Measurements from ENCODE around the gene NT5DC4. TPM values are rescaled to one million over a fixed set of nuclear protein-coding genes. Genes with fewer than 3 reads are reported as not detected.
A peak's percentile ranks its signal among the peaks of the same experiment; 100 is the strongest.

The NT5DC4 gene
- total and polyA plus RNA-seq, 2 of the 8 experiments (the other 6 are each of a cell fraction or from before 2014, with no cell fraction given): not detected

GRCh38 chr2:112693596-112693995 lies 27.2 kb upstream of the NT5DC4 start:
- CTCF ChIA-PET (ENCODE audit: partially characterized antibody): interaction anchor here (1.4 to 2.8 kb wide), 3 partner anchors 9 to 33 kb away, joined by 4 to 8 read pairs (median 5); no protein-coding TSS in a partner anchor
- Histone ChIP-seq H2BK5ac (ENCODE audit: low read depth, low read length) (no peak overlapping the region), H4K8ac (ENCODE audit: extremely low read depth, insufficient read depth, low read length) (peak overlapping the region; percentile 68; the same call in 1 of the 2 replicates), H3K9ac (replicated peaks in 1 of 4; ENCODE audit: extremely low read depth in 1 of 4, low read depth in 3 of 4, low read length in 3 of 4) (no peak overlapping the region), H2AK5ac (ENCODE audit: low read depth, low read length) (no peak overlapping the region), H4K5ac (ENCODE audit: insufficient read length, low read depth, low read length) (no peak overlapping the region), H3K4me3 (ENCODE audit: extremely low read depth in 1 of 4, insufficient read depth in 2 of 4, low read depth in 3 of 4, low read length in 4 of 4) (no peak overlapping the region), H3K9me3 (ENCODE audit: insufficient read depth in 2 of 2, low read depth in 1 of 2, low read length in 1 of 2) (no peaks in the 10 kb centered on the region), H2BK120ac (replicated peaks; ENCODE audit: low read depth, low read length) (no peak overlapping the region), H3K4me1 (replicated peaks in 1 of 4; ENCODE audit: control insufficient read depth in 3 of 4, insufficient read depth in 4 of 4, low read length in 3 of 4) (peaks cover 0 to 6% (median 3%) of the 10 kb centered on the region in 4 experiments; a peak in 4 of 7 replicates), H4K91ac (replicated peaks; ENCODE audit: insufficient read length, low read length) (no peak overlapping the region), H3K27me3 (replicated peaks in 1 of 4; ENCODE audit: control insufficient read depth in 3 of 4, extremely low read depth in 1 of 4, insufficient read depth in 3 of 4, low read length in 3 of 4) (no peaks in the 10 kb centered on the region), H3K79me1 (ENCODE audit: low read depth, low read length) (no peaks in the 10 kb centered on the region), H3K18ac (ENCODE audit: extremely low read depth, low read length) (no peak overlapping the region), H3K36me3 (ENCODE audit: control insufficient read depth in 2 of 4, insufficient read depth in 4 of 4, low read length in 3 of 4) (no peaks in the 10 kb centered on the region), H2BK15ac (ENCODE audit: low read length) (no peak overlapping the region), H3K4ac (replicated peaks; ENCODE audit: insufficient read length, low read depth, low read length) (no peak overlapping the region), H3K79me2 (ENCODE audit: control insufficient read depth in 1 of 2, insufficient read depth in 2 of 2, low read length in 2 of 2) (no peaks in the 10 kb centered on the region), H4K20me1 (replicated peaks in 1 of 2; ENCODE audit: control insufficient read depth in 1 of 2, insufficient read depth in 2 of 2, low read length in 2 of 2) (no peaks in the 10 kb centered on the region), H3K23me2 (ENCODE audit: low read depth, low read length) (no peaks in the 10 kb centered on the region), H3K56ac (replicated peaks; ENCODE audit: insufficient read length, low read depth, low read length) (no peak overlapping the region), H3K4me2 (ENCODE audit: insufficient read depth in 1 of 2, low read depth in 2 of 2, low read length in 2 of 2) (no peak overlapping the region), H3K27ac (ENCODE audit: low read depth, low read length) (no peak overlapping the region), H3K23ac (ENCODE audit: insufficient read length) (no peak overlapping the region), H2BK12ac (ENCODE audit: low read depth, low read length) (no peak overlapping the region), H2BK20ac (ENCODE audit: low read length) (no peak overlapping the region), H2AFZ (ENCODE audit: low read length) (no peak overlapping the region), H3K14ac (ENCODE audit: insufficient read length) (no peak overlapping the region)
- WGBS, 2 experiments (ENCODE audit: extremely low coverage in 1 of 2, insufficient coverage in 1 of 2, insufficient read length in 1 of 2, insufficient replicate concordance in 2 of 2, low coverage in 1 of 2, low lambda C conversion rate in 2 of 2, missing lambda C conversion rate in 1 of 2): 86% methylated on average over 9 of the region's 9 CpGs; no CpG with 5 or more reads in 1 of the 2 experiments
- DNase-seq (ENCODE audit: low read depth in 1 of 2, low spot score in 2 of 2) (peak in 1 of 2 experiments; percentile 24), FAIRE-seq (no peak)
- POLR2A ChIA-PET (ENCODE audit: partially characterized antibody): no interaction called here
- TF ChIP-seq SIRT6 (IDR thresholded peaks at IDR 0.05; ENCODE audit: low read length): no peak
- no peak for TF ChIP-seq KDM4A (IDR thresholded peaks at IDR 0.05; ENCODE audit: low read depth, low read length, severe bottlenecking)
- TF ChIP-seq JUND (IDR thresholded peaks at IDR 0.05; ENCODE audit: low read length): no peak
- TF ChIP-seq, protein P1, sequence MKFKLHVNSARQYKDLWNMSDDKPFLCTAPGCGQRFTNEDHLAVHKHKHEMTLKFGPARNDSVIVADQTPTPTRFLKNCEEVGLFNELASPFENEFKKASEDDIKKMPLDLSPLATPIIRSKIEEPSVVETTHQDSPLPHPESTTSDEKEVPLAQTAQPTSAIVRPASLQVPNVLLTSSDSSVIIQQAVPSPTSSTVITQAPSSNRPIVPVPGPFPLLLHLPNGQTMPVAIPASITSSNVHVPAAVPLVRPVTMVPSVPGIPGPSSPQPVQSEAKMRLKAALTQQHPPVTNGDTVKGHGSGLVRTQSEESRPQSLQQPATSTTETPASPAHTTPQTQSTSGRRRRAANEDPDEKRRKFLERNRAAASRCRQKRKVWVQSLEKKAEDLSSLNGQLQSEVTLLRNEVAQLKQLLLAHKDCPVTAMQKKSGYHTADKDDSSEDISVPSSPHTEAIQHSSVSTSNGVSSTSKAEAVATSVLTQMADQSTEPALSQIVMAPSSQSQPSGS (IDR thresholded peaks at IDR 0.05; ENCODE audit: low read length): no peak
- TF ChIP-seq TAF7 (optimal IDR thresholded peaks at IDR 0.05; ENCODE audit: borderline replicate concordance, low read depth, low read length): no peak

All from H1 (cell line).